Epithelial cell of alveolus of lung (primary cell): ENCODE data around the gene TSPAN1. TPM values are rescaled to one million over a fixed set of nuclear protein-coding genes. Genes with fewer than 3 reads are reported as not detected.

Experiments
- total RNA-seq: library from RNA; depleted of rRNA; stranded (reverse); fragments of >200 nt; gene quantifications from 2 replicates; pipeline ENCODE4 v1.2.1, GENCODE V29; 2015

Gene TSPAN1
- total RNA-seq = 1.6 and 2.0 TPM in 2 replicates

GRCh38 chr1:46174448-46175231, at the start of gene TSPAN1:
TSPAN1 (plus strand) TSS chr1:46175087; CDS start chr1:46181108, 6,021 bp downstream.

GRCh38 chr1:46132529-46133180, 42.2 kb upstream of the TSPAN1 start, which contains the start of gene PIK3R3:
PIK3R3 (minus strand) TSS chr1:46132629; CDS start chr1:46131952, 677 bp downstream.

GRCh38 chr1:46176211-46176865, 1.5 kb downstream of the TSPAN1 start, which contains the start of gene P3R3URF:
P3R3URF (minus strand) TSS chr1:46176488; CDS start chr1:46176471, 17 bp downstream.

GRCh38 chr1:46197964-46198811, 23.3 kb downstream of the TSPAN1 start, which contains the start of gene POMGNT1:
POMGNT1 (minus strand) TSS chr1:46198434; CDS start chr1:46197821, 613 bp downstream.

Other genes starting within 250 kb of the TSPAN1 start
- 1.1 and 2.2 TPM in 2 replicates for gene PIK3R3, start 42.5 kb upstream of the TSPAN1 start, total RNA-seq
- not detected in 2 replicates for gene P3R3URF, start 1.4 kb downstream of the TSPAN1 start, total RNA-seq
- 25.8 and 52.6 TPM in 2 replicates for gene POMGNT1, start 23.3 kb downstream of the TSPAN1 start, total RNA-seq
- 2.8 and 3.8 TPM in 2 replicates for gene LURAP1, start 28.2 kb downstream of the TSPAN1 start, total RNA-seq
- gene RAD54L, start 72.7 kb downstream of the TSPAN1 start, total RNA-seq = 2.9 and 12.0 TPM in 2 replicates
- 107 and 118 TPM in 2 replicates for gene LRRC41, start 128.5 kb downstream of the TSPAN1 start, total RNA-seq
- 453 and 735 TPM in 2 replicates for gene UQCRH, start 128.6 kb downstream of the TSPAN1 start, total RNA-seq
- gene NSUN4, start 165.7 kb downstream of the TSPAN1 start, total RNA-seq = 13.3 and 14.9 TPM in 2 replicates
- gene FAAH, start 219.2 kb downstream of the TSPAN1 start, total RNA-seq = 0.65 and 0.72 TPM in 2 replicates